Adrenal gland (tissue), 5 donors: ENCODE data around the gene CEP85.

Experiments used
- POLR2A ChIP-seq, 2 donors: fragments of 450-650 bp; IDR thresholded peaks; one replicate each; pipeline ENCODE4 v1.6.1; 2017; ENCODE audit warnings: antibody characterized with exemption in 2 of 2, mild to moderate bottlenecking in 2 of 2, moderate library complexity in 1 of 2
- TF ChIP-seq, protein P1 (sequence below), 6 experiments: fragments of 450-650 bp in 4 of 6; fragments of 200-600 bp in 2 of 6; sonication (generic) in 1 of 6; IDR thresholded peaks; 1 replicate in 5 of 6; 2 replicates in 1 of 6; pipeline versions ENCODE4 v1.5.1 to v1.8.0; 2016 to 2021; ENCODE audit warnings: antibody characterized with exemption in 6 of 6, mild to moderate bottlenecking in 2 of 6, moderate library complexity in 1 of 6
- donor health status: DM: no; HTN: no; CAD: no.

DNA sequence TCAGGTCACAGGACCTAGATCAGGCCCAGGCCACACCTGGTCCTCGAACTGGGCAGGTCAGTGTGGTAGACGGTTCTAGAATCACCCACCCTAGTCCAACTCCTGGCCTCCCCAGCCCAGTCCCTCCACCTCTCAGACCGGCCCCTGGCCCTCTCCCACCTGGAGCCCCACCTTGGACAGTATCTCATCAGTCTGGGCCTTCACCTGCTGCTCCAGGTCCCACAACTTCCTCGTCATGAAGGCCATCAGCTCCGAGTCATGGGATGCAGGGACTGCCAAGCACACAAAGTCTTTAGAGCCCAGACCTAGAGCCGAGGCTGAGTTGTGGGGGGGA is 63.8 kb downstream of the CEP85 start:
- no peak for TF ChIP-seq POLR2A (IDR thresholded peaks at IDR 0.05)
- TF ChIP-seq, protein P1, sequence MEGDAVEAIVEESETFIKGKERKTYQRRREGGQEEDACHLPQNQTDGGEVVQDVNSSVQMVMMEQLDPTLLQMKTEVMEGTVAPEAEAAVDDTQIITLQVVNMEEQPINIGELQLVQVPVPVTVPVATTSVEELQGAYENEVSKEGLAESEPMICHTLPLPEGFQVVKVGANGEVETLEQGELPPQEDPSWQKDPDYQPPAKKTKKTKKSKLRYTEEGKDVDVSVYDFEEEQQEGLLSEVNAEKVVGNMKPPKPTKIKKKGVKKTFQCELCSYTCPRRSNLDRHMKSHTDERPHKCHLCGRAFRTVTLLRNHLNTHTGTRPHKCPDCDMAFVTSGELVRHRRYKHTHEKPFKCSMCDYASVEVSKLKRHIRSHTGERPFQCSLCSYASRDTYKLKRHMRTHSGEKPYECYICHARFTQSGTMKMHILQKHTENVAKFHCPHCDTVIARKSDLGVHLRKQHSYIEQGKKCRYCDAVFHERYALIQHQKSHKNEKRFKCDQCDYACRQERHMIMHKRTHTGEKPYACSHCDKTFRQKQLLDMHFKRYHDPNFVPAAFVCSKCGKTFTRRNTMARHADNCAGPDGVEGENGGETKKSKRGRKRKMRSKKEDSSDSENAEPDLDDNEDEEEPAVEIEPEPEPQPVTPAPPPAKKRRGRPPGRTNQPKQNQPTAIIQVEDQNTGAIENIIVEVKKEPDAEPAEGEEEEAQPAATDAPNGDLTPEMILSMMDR (IDR thresholded peaks at IDR 0.05), result no peak
